GM12865 (cell line): ENCODE data around the gene LCORL.

Source experiments
- DNase-seq: peaks from one replicate; pipeline ENCODE4 v3.0.0; 2010; ENCODE audit warnings: low read depth
- H3K4me3 ChIP-seq: 2 replicates; pipeline ENCODE4 v1.5.1; 2011; ENCODE audit warnings: mild to moderate bottlenecking, low read depth, low read length, control low read depth
- TF ChIP-seq, protein P1 (sequence below): IDR thresholded peaks from 2 replicates; pipeline ENCODE4 v1.5.1; 2011; ENCODE audit warnings: low read length, control low read depth, low read depth, inconsistent platforms; ENCODE audit not compliant: insufficient read depth; ENCODE audit errors: missing control alignments

Gene LCORL

DNA sequence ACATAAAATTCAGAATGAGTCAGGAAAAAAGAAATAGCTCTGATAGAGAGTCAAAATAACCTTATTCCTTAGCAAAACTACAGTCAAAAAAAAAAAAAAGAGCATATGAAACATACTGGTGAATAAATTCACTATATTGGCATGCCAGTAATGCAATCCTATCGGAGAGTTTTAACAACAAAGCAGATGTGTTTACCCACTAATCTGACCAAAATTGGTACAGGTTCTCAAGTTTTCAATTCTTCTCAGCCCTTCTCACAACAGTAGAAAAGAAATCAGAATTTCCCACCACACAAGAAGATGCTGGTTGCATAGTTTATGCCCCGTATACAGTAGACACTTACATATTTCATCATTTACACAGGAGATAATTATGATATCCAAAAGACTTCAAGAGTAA lies 59.4 kb downstream of the LCORL start:
- no peak for DNase-seq
- TF ChIP-seq, protein P1, sequence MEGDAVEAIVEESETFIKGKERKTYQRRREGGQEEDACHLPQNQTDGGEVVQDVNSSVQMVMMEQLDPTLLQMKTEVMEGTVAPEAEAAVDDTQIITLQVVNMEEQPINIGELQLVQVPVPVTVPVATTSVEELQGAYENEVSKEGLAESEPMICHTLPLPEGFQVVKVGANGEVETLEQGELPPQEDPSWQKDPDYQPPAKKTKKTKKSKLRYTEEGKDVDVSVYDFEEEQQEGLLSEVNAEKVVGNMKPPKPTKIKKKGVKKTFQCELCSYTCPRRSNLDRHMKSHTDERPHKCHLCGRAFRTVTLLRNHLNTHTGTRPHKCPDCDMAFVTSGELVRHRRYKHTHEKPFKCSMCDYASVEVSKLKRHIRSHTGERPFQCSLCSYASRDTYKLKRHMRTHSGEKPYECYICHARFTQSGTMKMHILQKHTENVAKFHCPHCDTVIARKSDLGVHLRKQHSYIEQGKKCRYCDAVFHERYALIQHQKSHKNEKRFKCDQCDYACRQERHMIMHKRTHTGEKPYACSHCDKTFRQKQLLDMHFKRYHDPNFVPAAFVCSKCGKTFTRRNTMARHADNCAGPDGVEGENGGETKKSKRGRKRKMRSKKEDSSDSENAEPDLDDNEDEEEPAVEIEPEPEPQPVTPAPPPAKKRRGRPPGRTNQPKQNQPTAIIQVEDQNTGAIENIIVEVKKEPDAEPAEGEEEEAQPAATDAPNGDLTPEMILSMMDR = no peak
- H3K4me3 ChIP-seq = no peak overlapping the region

DNA sequence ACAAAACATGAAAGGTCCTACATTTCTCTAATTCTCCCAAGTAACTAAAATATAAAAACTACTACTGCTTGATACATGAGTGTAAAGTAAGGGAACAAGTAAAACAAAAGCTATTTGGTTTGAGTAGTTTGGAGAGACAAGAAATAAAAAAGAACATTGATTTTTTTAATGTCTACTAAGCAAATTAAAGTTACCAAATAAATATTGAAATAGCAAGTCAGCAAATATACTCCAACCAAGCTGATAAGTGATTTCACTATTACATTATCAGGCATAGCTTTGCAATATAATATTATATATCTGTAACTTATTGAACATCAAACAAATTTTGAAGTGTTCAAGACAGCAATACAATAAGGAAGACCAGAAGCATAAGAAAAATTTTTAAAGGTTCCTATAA lies 60.3 kb downstream of the LCORL start:
- no peak for DNase-seq
- TF ChIP-seq, protein P1 = no peak
- no peak overlapping the region for H3K4me3 ChIP-seq

DNA sequence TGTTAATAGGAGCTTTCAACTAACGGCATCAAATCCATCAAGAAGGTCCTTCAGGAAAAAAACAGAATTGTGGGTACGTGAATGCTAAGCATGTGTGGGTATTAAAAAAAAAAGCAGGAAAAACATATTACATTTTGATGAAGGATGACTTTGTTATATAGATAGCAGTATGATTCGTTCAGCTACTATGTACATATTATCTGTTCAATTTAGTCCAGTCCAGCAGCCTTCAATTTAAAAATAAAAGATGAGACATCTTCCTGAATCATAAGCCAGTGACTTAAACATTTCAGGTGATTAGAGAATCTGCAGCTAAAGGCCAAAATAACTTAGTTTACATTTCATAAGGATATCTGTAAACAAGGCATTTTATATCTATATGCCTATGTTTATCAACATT lies 63.4 kb downstream of the LCORL start:
- TF ChIP-seq, protein P1 = no peak
- no peak for DNase-seq
- no peak overlapping the region for H3K4me3 ChIP-seq

DNA sequence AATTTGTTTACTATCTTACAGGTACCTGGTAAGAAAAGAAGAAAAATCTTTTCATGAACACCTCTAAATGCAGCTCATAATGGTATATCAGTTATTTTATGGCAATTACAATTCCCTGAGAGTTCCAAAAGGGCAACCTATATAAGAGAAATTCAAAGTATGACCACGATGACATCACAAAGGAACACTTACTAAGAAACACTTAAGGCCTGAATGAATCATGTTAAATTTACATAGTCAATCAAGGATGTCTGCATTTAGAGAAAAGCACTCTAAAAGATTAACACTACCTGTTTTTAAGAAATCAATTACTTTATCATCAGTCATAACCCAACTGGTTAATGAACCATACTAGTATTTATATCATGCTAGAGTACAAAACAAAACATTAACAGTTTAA lies 63.9 kb downstream of the LCORL start:
- TF ChIP-seq, protein P1 = no peak

DNA sequence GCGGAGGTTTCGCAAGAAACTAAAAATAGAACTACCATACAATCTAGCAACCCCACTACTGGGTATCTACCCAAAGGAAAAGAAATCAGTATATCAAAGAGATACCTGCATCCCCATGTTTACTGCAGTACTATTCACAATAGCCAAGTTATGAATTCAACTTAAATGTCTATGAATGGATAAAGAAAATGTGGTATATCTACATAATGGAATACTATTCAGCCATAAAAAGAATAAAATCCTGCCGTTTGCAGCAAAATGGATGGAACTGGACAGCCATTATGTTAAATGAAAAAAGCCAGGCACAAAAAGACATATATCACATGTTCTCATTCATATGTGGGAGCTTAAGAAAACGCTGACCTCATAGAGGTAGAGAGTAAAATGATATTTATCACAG lies 65.3 kb downstream of the LCORL start:
- TF ChIP-seq, protein P1 = no peak
- DNase-seq = no peak
- no peak overlapping the region for H3K4me3 ChIP-seq

More for the DNA sequence above, 63.9 kb downstream of the LCORL start:
- no peak for DNase-seq
- no peak overlapping the region for H3K4me3 ChIP-seq

DNA sequence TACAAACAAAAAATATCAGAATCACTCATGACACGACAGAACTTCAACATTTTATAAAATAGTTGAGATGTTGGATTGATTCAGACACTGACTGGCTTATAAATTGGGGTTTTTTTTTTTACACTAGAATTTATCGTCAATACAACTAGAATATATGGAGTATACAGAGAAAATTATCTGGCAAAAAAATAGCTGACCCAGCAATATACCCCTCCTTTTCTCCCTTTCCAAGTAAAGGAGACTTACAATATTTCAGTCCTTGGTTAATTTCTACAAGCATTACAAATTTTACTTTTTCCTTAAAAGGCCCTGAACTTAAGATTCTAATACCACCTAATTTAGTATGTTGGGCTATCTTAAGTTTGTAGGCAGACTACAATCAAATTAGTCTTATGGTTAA lies 76.3 kb downstream of the LCORL start:
- no peak for DNase-seq
- H3K4me3 ChIP-seq = no peak overlapping the region
- TF ChIP-seq, protein P1 = no peak

DNA sequence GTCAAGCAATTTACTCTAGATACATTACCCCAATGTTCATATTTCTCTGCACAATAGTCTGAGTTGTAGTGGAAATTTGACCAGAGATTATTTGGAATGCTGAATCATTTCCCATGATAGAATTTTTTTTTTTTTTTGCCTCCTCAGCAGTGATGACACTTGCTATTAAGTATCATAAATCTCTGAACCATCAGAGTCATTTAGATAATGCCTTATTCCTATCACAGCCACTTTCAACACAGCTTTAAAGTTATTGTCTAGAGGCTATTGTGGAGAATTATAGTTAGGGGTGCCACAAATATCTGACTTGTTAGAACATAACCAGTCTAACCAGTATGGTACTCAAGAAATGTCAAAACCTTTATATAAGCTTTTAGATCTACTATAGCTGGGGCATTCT lies 79.8 kb downstream of the LCORL start:
- no peak overlapping the region for H3K4me3 ChIP-seq
- TF ChIP-seq, protein P1 = no peak
- DNase-seq = no peak
